Vagina (tissue), 2 donors: Measurements from ENCODE around the gene ITGA6.

Experiments
- CTCF ChIP-seq, 3 experiments: fragments of 450-650 bp in 2 of 3; fragments of 200-600 bp in 1 of 3; sonication (generic) in 1 of 3; IDR thresholded peaks; one replicate each; pipeline ENCODE4 v1.5.1; 2017 to 2019; ENCODE audit warnings: antibody characterized with exemption in 3 of 3, mild to moderate bottlenecking in 2 of 3, moderate library complexity in 2 of 3
- POLR2AphosphoS5 ChIP-seq, 2 donors: sonication (generic); formaldehyde crosslinking; IDR thresholded peaks; one replicate each; pipeline ENCODE4 v1.9.0; 2017; ENCODE audit warnings: antibody characterized with exemption in 2 of 2, mild to moderate bottlenecking in 2 of 2, low read depth in 1 of 2; ENCODE audit not compliant: insufficient read depth in 1 of 2

GRCh38 chr2:172420216-172420615 lies 7.2 kb upstream of the ITGA6 start:
- TF ChIP-seq CTCF (IDR thresholded peaks at IDR 0.05) (no peak), POLR2AphosphoS5 (IDR thresholded peaks at IDR 0.05; ENCODE audit: insufficient read depth in 1 of 2, low read depth in 1 of 2) (no peak)
